ENCODE measurements around the gene CDK14.

Gene CDK14

GRCh38 chr7:91126762-91127161 is 530.6 kb downstream of the CDK14 start:
- no peaks in the 10 kb centered on the region for H3K27me3 ChIP-seq (ENCODE audit: control insufficient read depth in 5 of 5, insufficient read depth in 4 of 5, low read length in 5 of 5)
- no peaks in the 10 kb centered on the region for H3K4me1 ChIP-seq (ENCODE audit: control insufficient read depth in 5 of 5, insufficient read depth in 5 of 5, low read length in 5 of 5)
- no peak overlapping the region for H3K27ac ChIP-seq (ENCODE audit: low read depth, low read length)
- peaks cover 0 to 3% (median 0%) of the 10 kb centered on the region in 5 donors for H3K36me3 ChIP-seq (ENCODE audit: control insufficient read depth in 5 of 5, insufficient read depth in 5 of 5, low read length in 5 of 5)
- H3K9me3 ChIP-seq (ENCODE audit: control insufficient read depth in 5 of 5, low read length in 5 of 5): no peaks in the 10 kb centered on the region
- no peak overlapping the region for H3K4me3 ChIP-seq (ENCODE audit: low read depth in 1 of 5, low read length in 5 of 5)
- H3K9ac ChIP-seq (ENCODE audit: low read length in 5 of 5): no peak overlapping the region

- H3K36me3 ChIP-seq (ENCODE audit: control insufficient read depth in 5 of 5, insufficient read depth in 5 of 5, low read length in 5 of 5): peaks cover 0 to 3% (median 0%) of the 10 kb centered on the region in 5 donors
- no peak overlapping the region for H3K27ac ChIP-seq (ENCODE audit: low read depth, low read length)
- no peak overlapping the region for H3K4me3 ChIP-seq (ENCODE audit: low read depth in 1 of 5, low read length in 5 of 5)
- H3K27me3 ChIP-seq (ENCODE audit: control insufficient read depth in 5 of 5, insufficient read depth in 4 of 5, low read length in 5 of 5): no peaks in the 10 kb centered on the region
- H3K4me1 ChIP-seq (ENCODE audit: control insufficient read depth in 5 of 5, insufficient read depth in 5 of 5, low read length in 5 of 5): no peaks in the 10 kb centered on the region
- no peak overlapping the region for H3K9ac ChIP-seq (ENCODE audit: low read length in 5 of 5)
- no peaks in the 10 kb centered on the region for H3K9me3 ChIP-seq (ENCODE audit: control insufficient read depth in 5 of 5, low read length in 5 of 5)
Measured at GRCh38 chr7:91127325-91127724, 531.2 kb downstream of the CDK14 start.

GRCh38 chr7:91127959-91128358 is 531.8 kb downstream of the CDK14 start:
- no peak overlapping the region for H3K27ac ChIP-seq (ENCODE audit: low read depth, low read length)

DNA sequence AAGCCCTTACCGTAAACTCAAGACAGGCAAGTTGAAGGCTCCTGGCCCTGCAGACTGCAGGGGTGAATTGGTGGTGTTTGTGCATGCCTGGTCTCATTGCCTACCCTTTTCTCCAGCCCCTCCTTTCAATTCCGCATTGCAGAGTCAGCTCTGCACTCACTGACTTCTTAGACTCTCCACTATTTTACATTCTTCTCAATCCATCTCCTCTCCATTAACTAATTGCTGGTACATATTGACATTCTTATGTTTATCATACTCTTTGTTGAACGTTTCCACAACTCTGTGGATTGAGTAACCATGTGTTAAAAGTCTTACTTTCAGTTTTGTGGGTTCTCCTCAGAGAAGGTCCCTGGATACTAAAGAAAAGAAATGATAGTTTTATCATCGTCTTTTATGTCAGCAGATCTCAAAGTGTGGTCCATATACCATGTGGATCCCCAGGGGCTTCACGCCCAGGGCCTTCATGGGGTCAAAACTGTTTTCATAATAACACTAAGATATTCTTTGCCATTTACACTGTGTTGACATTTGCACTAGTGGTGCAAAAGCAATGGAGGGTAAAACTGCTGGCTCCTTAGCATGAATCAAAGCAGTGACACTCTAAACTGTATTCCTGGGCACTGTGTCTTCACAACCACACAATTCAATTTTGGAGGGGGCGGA is 532.7 kb downstream of the CDK14 start:
- Histone ChIP-seq H3K4me3 (ENCODE audit: low read depth in 1 of 5, low read length in 5 of 5) (no peak overlapping the region), H3K27me3 (ENCODE audit: control insufficient read depth in 5 of 5, insufficient read depth in 4 of 5, low read length in 5 of 5) (no peaks in the 10 kb centered on the region), H3K36me3 (ENCODE audit: control insufficient read depth in 5 of 5, insufficient read depth in 5 of 5, low read length in 5 of 5) (peaks cover 0 to 3% (median 0%) of the 10 kb centered on the region in 5 donors), H3K9ac (ENCODE audit: low read length in 5 of 5) (no peak overlapping the region), H3K9me3 (ENCODE audit: control insufficient read depth in 5 of 5, low read length in 5 of 5) (no peaks in the 10 kb centered on the region), H3K27ac (ENCODE audit: low read depth, low read length) (no peak overlapping the region), H3K4me1 (ENCODE audit: control insufficient read depth in 5 of 5, insufficient read depth in 5 of 5, low read length in 5 of 5) (no peaks in the 10 kb centered on the region)

More at GRCh38 chr7:91127959-91128358, 531.8 kb downstream of the CDK14 start:
- Histone ChIP-seq H3K9ac (ENCODE audit: low read length in 5 of 5) (no peak overlapping the region), H3K4me1 (ENCODE audit: control insufficient read depth in 5 of 5, insufficient read depth in 5 of 5, low read length in 5 of 5) (no peaks in the 10 kb centered on the region), H3K36me3 (ENCODE audit: control insufficient read depth in 5 of 5, insufficient read depth in 5 of 5, low read length in 5 of 5) (peaks cover 0 to 3% (median 0%) of the 10 kb centered on the region in 5 donors), H3K9me3 (ENCODE audit: control insufficient read depth in 5 of 5, low read length in 5 of 5) (no peaks in the 10 kb centered on the region), H3K27me3 (ENCODE audit: control insufficient read depth in 5 of 5, insufficient read depth in 4 of 5, low read length in 5 of 5) (no peaks in the 10 kb centered on the region), H3K4me3 (ENCODE audit: low read depth in 1 of 5, low read length in 5 of 5) (no peak overlapping the region)

DNA sequence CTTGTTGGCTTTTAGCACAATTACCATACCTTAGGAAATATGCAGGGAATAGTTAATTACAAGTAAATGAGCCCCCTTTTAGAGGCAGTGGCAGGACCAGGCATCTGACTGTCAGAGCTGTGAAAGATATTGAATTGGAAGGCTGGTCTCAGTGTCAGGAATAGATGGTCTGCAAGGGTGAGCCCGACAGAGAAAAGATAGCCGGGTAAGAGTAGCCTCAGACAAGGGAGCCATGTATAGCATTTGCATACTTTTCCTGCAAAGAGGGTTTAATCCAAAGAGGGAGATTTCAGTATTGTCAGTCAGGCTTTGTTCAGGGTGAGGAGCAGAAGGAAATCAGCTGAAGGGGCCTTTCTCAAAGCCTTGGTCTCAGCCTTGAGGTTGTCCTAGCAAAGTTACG is 539.2 kb downstream of the CDK14 start:
- H3K4me1 ChIP-seq (ENCODE audit: control insufficient read depth in 5 of 5, insufficient read depth in 5 of 5, low read length in 5 of 5): no peaks in the 10 kb centered on the region

GRCh38 chr7:91135703-91136430 is 539.7 kb downstream of the CDK14 start:
- no peak overlapping the region for H3K27ac ChIP-seq (ENCODE audit: low read depth, low read length)
- H3K9me3 ChIP-seq (ENCODE audit: control insufficient read depth in 5 of 5, low read length in 5 of 5): no peaks in the 10 kb centered on the region
- no peak overlapping the region for H3K4me3 ChIP-seq (ENCODE audit: low read depth in 1 of 5, low read length in 5 of 5)
- no peaks in the 10 kb centered on the region for H3K27me3 ChIP-seq (ENCODE audit: control insufficient read depth in 5 of 5, insufficient read depth in 4 of 5, low read length in 5 of 5)
- no peak overlapping the region for H3K9ac ChIP-seq (ENCODE audit: low read length in 5 of 5)
- peaks cover 0 to 3% (median 0%) of the 10 kb centered on the region in 5 donors for H3K36me3 ChIP-seq (ENCODE audit: control insufficient read depth in 5 of 5, insufficient read depth in 5 of 5, low read length in 5 of 5)
- no peaks in the 10 kb centered on the region for H3K4me1 ChIP-seq (ENCODE audit: control insufficient read depth in 5 of 5, insufficient read depth in 5 of 5, low read length in 5 of 5)

More for the DNA sequence above, 539.2 kb downstream of the CDK14 start:
- peaks cover 0 to 3% (median 0%) of the 10 kb centered on the region in 5 donors for H3K36me3 ChIP-seq (ENCODE audit: control insufficient read depth in 5 of 5, insufficient read depth in 5 of 5, low read length in 5 of 5)
- no peak overlapping the region for H3K4me3 ChIP-seq (ENCODE audit: low read depth in 1 of 5, low read length in 5 of 5)
- no peaks in the 10 kb centered on the region for H3K27me3 ChIP-seq (ENCODE audit: control insufficient read depth in 5 of 5, insufficient read depth in 4 of 5, low read length in 5 of 5)
- no peak overlapping the region for H3K9ac ChIP-seq (ENCODE audit: low read length in 5 of 5)
- H3K27ac ChIP-seq (ENCODE audit: low read depth, low read length): no peak overlapping the region
- H3K9me3 ChIP-seq (ENCODE audit: control insufficient read depth in 5 of 5, low read length in 5 of 5): no peaks in the 10 kb centered on the region

DNA sequence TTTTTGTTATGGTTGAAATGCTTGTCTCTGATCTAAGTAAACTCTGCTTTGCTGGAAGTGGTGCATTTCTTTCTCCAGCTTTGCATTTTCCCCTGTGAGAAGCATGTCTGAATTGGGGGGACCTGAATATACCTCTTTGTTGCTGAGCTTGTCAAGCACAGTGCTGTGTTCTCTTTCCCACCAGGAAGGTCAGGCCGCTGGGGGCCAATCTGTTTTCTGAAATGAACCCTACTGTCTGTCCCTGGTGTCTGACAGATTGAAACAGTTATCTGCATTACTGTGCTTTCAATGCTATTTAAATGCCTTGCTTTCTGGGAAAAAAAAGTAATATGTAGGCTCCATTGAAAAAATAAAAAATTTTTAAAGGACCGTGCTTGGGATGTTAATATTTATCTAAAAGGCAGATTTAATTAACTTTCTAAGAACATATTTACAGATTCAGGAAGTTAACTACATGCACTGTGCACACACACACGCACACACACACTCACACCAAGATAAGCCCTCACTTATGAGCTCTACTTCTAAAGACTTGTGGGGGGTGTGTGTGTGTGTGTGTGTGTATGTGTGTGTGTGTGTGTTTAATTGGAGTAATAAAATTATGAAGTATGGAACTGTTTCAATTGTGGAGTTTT is 541.1 kb downstream of the CDK14 start:
- no peaks in the 10 kb centered on the region for H3K9me3 ChIP-seq (ENCODE audit: control insufficient read depth in 5 of 5, low read length in 5 of 5)
- H3K4me1 ChIP-seq (ENCODE audit: control insufficient read depth in 5 of 5, insufficient read depth in 5 of 5, low read length in 5 of 5): no peaks in the 10 kb centered on the region
- no peaks in the 10 kb centered on the region for H3K27me3 ChIP-seq (ENCODE audit: control insufficient read depth in 5 of 5, insufficient read depth in 4 of 5, low read length in 5 of 5)
- H3K36me3 ChIP-seq (ENCODE audit: control insufficient read depth in 5 of 5, insufficient read depth in 5 of 5, low read length in 5 of 5): no peaks in the 10 kb centered on the region
- no peak overlapping the region for H3K9ac ChIP-seq (ENCODE audit: low read length in 5 of 5)
- no peak overlapping the region for H3K4me3 ChIP-seq (ENCODE audit: low read depth in 1 of 5, low read length in 5 of 5)
- no peak overlapping the region for H3K27ac ChIP-seq (ENCODE audit: low read depth, low read length)

DNA sequence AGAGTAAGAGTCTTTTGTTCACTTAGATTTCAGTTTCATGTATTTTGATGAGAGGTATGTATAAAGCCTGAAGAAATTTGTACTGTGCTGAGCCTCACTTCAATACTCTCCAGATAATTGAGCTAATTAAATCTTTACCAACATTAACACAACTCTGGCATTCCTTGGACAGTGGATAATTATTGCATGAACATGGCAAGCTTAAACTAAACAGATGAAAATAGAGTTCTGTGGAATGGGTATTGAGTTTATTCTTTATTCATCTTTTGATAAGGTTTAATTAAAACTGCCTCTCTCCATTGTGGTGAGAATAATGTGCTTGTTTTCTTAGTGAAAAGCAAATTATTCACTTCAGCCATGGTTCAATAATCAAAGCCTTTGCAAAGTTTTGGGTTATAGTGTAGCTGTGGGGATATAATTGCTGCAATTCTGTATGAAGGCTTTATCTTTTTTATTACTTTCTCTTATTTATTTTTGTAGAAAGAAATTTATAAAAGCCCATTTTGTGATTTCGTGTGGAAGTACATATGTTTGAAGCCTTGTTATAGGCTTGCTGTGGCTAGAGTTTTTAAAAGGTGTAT is 541.8 kb downstream of the CDK14 start:
- Histone ChIP-seq H3K9me3 (ENCODE audit: control insufficient read depth in 5 of 5, low read length in 5 of 5) (no peaks in the 10 kb centered on the region), H3K27me3 (ENCODE audit: control insufficient read depth in 5 of 5, insufficient read depth in 4 of 5, low read length in 5 of 5) (no peaks in the 10 kb centered on the region), H3K36me3 (ENCODE audit: control insufficient read depth in 5 of 5, insufficient read depth in 5 of 5, low read length in 5 of 5) (no peaks in the 10 kb centered on the region), H3K27ac (ENCODE audit: low read depth, low read length) (no peak overlapping the region), H3K4me1 (ENCODE audit: control insufficient read depth in 5 of 5, insufficient read depth in 5 of 5, low read length in 5 of 5) (no peaks in the 10 kb centered on the region), H3K4me3 (ENCODE audit: low read depth in 1 of 5, low read length in 5 of 5) (no peak overlapping the region), H3K9ac (ENCODE audit: low read length in 5 of 5) (no peak overlapping the region)

DNA sequence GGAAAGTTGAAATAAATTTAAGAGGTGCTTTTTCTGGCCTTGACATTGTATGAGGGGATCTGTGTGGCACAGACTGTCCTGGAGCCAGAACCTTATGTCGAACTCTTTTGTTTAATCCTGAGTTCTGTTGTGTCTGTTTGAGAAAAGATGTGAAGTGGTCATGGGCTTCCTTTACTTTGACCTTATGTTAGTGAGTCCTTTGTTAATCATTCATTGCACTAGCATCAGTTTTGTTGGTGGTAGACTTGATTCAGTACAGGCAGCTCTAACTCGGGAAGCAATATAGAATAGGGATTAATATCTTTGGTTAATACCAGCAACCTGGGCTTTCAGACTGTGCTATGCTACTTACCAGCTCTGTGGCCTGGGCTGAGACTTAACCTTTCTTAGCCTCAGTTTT is 544.2 kb downstream of the CDK14 start:
- H3K36me3 ChIP-seq (ENCODE audit: control insufficient read depth in 5 of 5, insufficient read depth in 5 of 5, low read length in 5 of 5): no peaks in the 10 kb centered on the region
- H3K4me1 ChIP-seq (ENCODE audit: control insufficient read depth in 5 of 5, insufficient read depth in 5 of 5, low read length in 5 of 5): no peaks in the 10 kb centered on the region
- no peaks in the 10 kb centered on the region for H3K27me3 ChIP-seq (ENCODE audit: control insufficient read depth in 5 of 5, insufficient read depth in 4 of 5, low read length in 5 of 5)
- no peak overlapping the region for H3K27ac ChIP-seq (ENCODE audit: low read depth, low read length)
- no peaks in the 10 kb centered on the region for H3K9me3 ChIP-seq (ENCODE audit: control insufficient read depth in 5 of 5, low read length in 5 of 5)
- no peak overlapping the region for H3K4me3 ChIP-seq (ENCODE audit: low read depth in 1 of 5, low read length in 5 of 5)
- H3K9ac ChIP-seq (ENCODE audit: low read length in 5 of 5): no peak overlapping the region

DNA sequence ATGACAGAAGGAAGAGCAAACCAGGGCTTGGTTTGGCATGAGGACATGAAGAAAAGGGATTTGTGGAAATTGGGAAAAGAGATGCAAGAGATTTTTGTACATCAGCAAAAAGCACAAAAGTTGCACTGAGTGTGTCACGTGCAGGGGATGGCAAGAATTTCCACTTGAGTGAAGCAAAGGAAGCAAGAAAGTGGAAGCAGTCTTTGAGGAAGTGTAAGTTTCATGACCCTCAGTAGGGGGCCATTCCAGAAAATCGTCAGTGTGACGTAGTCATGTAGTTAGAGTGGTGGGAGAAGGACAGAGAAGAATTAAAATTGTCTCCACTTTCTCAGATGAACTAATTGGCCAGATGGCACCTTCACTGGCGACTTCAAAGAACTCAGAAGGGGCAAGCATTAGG is 544.9 kb downstream of the CDK14 start:
- Histone ChIP-seq H3K27ac (ENCODE audit: low read depth, low read length) (no peak overlapping the region), H3K36me3 (ENCODE audit: control insufficient read depth in 5 of 5, insufficient read depth in 5 of 5, low read length in 5 of 5) (no peaks in the 10 kb centered on the region), H3K27me3 (ENCODE audit: control insufficient read depth in 5 of 5, insufficient read depth in 4 of 5, low read length in 5 of 5) (no peaks in the 10 kb centered on the region), H3K9ac (ENCODE audit: low read length in 5 of 5) (no peak overlapping the region), H3K4me3 (ENCODE audit: low read depth in 1 of 5, low read length in 5 of 5) (no peak overlapping the region), H3K9me3 (ENCODE audit: control insufficient read depth in 5 of 5, low read length in 5 of 5) (no peaks in the 10 kb centered on the region), H3K4me1 (ENCODE audit: control insufficient read depth in 5 of 5, insufficient read depth in 5 of 5, low read length in 5 of 5) (no peaks in the 10 kb centered on the region)
